Measurements from ENCODE around the gene RBM15. TPM values are rescaled to one million over a fixed set of nuclear protein-coding genes. Genes with fewer than 3 reads are reported as not detected.

RBM15 gene
- 31.4 and 35.9 TPM in 2 replicates for total RNA-seq (2022)
- Bru-seq, nascent RNA = percentile 95 among the genes with signal in this experiment
- percentile 92 among the genes with signal in this experiment for BruChase-seq, experiment 1, labeled RNA remaining after a 6-hour chase
- percentile 99 among the genes with signal in this experiment for BruChase-seq, experiment 2, labeled RNA remaining after a 2-hour chase
- long read RNA-seq, full-length matches to known transcripts = 41 of 50 reads
- long read RNA-seq, partial matches to known transcripts = 0 of 50 reads
- long read RNA-seq, other reads (novel, unspliced or antisense) = 9 of 50 reads

DNA sequence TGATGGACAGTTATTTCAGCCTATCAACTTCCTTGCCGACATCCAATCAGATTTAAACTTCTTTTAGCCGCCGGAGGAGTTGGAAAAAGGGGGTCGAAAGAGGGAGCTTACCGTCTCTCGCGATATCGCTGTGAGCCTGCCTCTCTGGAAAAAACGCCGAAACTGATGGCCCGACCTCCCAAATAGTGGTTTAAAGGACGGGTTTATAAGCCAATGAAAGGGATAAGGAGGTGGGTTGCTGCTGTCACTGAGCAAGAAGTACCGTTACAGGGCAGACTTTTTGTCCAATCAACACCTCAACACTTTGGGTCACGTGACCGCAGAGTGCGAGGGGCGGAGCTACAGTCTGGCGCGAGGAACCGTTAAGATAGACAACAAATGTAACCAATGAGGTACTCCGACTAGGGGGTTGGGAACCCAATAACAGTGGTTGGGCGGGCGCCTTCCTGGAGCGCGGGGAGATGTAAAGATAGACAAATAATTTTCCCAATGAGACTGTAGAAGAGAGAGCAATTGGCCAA lies at the start of gene RBM15:
TSS of gene RBM15 (plus strand) at position 492 of the 521 bp plus-strand sequence. CDS start at position 521, 29 bp downstream.
- H3K36me3 Mint-ChIP-seq (ENCODE audit: insufficient read depth, unreplicated experiment) = peaks cover 32% of the 10 kb centered on the region
- no TSS peak for BruUV-seq (replicated peaks)
- H3K4me1 Mint-ChIP-seq (ENCODE audit: insufficient read depth, unreplicated experiment) = peaks cover 39% of the 10 kb centered on the region
- ChIA-PET CTCF (interaction anchor here (0.6 to 7.1 kb wide), 15 partner anchors 10 to 291 kb away, joined by 3 to 46 read pairs (median 7); partner anchors contain the start of gene SLC16A4), POLR2A (interaction anchor here (0.7 to 6.4 kb wide), 32 partner anchors 10 to 336 kb away, joined by 3 to 114 read pairs (median 5); partner anchors contain the start of genes KCNC4, LAMTOR5, SLC16A4 and STRIP1)
- H3K9me3 Mint-ChIP-seq (ENCODE audit: unreplicated experiment) = no peaks in the 10 kb centered on the region
- intact Hi-C loops (cut with micrococcal nuclease) = loop anchor here (1.0 to 5.0 kb wide), 3 partner anchors 53 to 158 kb away; partner anchors contain the start of gene SLC16A4
- H3K4me3 Mint-ChIP-seq (ENCODE audit: unreplicated experiment) = no peak within 1 kb of the TSS
- no peaks in the 10 kb centered on the region for H3K27me3 Mint-ChIP-seq (ENCODE audit: insufficient read depth, unreplicated experiment)
- DNase-seq (ENCODE audit: unreplicated experiment) = peak; percentile 100
- TF ChIP-seq, protein P1, sequence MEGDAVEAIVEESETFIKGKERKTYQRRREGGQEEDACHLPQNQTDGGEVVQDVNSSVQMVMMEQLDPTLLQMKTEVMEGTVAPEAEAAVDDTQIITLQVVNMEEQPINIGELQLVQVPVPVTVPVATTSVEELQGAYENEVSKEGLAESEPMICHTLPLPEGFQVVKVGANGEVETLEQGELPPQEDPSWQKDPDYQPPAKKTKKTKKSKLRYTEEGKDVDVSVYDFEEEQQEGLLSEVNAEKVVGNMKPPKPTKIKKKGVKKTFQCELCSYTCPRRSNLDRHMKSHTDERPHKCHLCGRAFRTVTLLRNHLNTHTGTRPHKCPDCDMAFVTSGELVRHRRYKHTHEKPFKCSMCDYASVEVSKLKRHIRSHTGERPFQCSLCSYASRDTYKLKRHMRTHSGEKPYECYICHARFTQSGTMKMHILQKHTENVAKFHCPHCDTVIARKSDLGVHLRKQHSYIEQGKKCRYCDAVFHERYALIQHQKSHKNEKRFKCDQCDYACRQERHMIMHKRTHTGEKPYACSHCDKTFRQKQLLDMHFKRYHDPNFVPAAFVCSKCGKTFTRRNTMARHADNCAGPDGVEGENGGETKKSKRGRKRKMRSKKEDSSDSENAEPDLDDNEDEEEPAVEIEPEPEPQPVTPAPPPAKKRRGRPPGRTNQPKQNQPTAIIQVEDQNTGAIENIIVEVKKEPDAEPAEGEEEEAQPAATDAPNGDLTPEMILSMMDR (IDR thresholded peaks at IDR 0.05; ENCODE audit: unreplicated experiment) = no peak
- no peak within 1 kb of the TSS for H3K27ac Mint-ChIP-seq (ENCODE audit: low read depth, unreplicated experiment)

DNA sequence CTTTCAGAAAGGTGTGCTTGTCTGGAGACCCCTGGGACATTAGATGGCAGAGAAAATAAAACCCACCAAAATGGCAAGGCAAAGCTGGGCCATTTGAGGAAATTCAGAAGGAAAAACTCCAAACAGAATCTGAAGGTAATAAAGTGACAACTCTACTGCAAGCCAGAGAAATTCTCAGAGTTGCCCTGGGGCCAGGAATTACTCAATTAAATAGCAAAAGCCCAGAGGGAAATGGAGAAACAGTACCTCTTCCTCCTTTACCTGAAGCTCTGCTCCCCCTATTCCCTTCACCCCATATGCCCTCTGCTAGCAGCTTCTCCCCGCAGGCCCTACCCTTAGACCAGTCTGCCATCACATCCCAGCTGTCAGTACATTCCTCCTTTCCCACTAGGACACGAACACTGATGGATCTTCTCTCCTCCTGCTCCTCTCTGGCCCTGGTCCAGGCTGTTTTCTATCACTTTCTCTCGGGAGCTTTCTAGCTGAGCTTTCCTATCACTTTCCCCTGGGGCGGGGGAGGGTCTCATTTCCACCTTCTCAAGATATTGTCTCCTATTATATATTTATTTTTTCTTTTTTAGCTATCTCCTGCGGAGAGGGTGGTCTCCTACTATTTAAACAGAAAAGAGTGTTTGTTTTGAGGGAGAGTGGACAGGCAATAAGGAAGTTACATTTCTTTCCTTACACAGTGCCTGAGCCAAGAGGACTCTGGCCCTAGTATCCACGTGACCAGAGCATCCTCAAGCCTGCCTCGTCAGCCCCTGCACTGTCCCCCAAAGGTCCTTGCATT lies 47.7 kb upstream of the RBM15 start:
- H3K9me3 Mint-ChIP-seq (ENCODE audit: unreplicated experiment) = no peaks in the 10 kb centered on the region
- BruUV-seq (replicated peaks) = no TSS peak
- TF ChIP-seq, protein P1 (IDR thresholded peaks at IDR 0.05; ENCODE audit: unreplicated experiment) = no peak
- no peaks in the 10 kb centered on the region for H3K27me3 Mint-ChIP-seq (ENCODE audit: insufficient read depth, unreplicated experiment)
- intact Hi-C loops (cut with micrococcal nuclease) = no loop called here
- no peak for DNase-seq (ENCODE audit: unreplicated experiment)
- no peaks in the 10 kb centered on the region for H3K36me3 Mint-ChIP-seq (ENCODE audit: insufficient read depth, unreplicated experiment)
- peaks cover 19% of the 10 kb centered on the region for H3K4me1 Mint-ChIP-seq (ENCODE audit: insufficient read depth, unreplicated experiment)
- CTCF ChIA-PET = interaction anchor here (0.7 to 5.0 kb wide), 14 partner anchors 9 to 474 kb away, joined by 3 to 38 read pairs (median 6); partner anchors contain the start of gene KCNC4
- no peak overlapping the region for H3K4me3 Mint-ChIP-seq (ENCODE audit: unreplicated experiment)
- POLR2A ChIA-PET = interaction anchor here (0.7 to 1.0 kb wide), 2 partner anchors 14 to 19 kb away, joined by 3 read pairs; no protein-coding TSS in a partner anchor
- no peak overlapping the region for H3K27ac Mint-ChIP-seq (ENCODE audit: low read depth, unreplicated experiment)

DNA sequence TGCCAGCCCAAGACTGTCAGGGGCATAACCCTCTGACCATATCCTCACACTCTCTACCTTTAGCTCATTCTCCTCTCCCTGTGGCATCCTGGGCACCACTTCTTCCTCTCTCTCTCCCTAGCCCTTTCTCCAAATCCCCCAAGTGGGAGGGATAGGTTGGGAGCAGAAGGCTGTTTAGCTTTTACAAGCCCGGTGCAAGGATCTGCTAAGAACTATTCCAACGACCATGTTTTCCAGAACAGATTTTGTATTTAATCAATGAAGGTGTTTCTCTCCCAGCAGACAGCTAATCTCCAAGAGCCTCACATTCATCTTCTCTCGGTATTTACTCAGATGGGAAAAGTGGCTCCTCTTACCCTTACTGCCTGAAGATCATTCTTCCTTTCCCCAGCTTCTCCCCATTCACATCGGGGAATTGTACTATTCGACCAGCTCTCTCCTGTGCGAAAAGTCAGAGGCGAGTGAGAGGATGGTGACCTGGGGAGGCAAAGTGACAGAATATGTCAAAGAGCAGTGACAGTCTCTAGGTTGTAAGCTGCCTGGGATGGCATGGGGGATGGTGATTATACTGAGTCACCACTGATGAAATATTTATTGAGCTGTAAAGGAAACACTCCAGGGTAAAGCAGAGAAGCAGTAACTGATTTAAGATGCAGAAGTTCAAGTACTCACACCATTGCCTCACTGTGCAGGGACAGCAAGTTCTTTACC lies 47.0 kb upstream of the RBM15 start:
- H3K27me3 Mint-ChIP-seq (ENCODE audit: insufficient read depth, unreplicated experiment) = no peaks in the 10 kb centered on the region
- no TSS peak for BruUV-seq (replicated peaks)
- no peak overlapping the region for H3K27ac Mint-ChIP-seq (ENCODE audit: low read depth, unreplicated experiment)
- POLR2A ChIA-PET = no interaction called here
- no peak overlapping the region for H3K4me3 Mint-ChIP-seq (ENCODE audit: unreplicated experiment)
- CTCF ChIA-PET = interaction anchor here (0.8 to 5.0 kb wide), 13 partner anchors 9 to 491 kb away, joined by 3 to 38 read pairs (median 5); partner anchors contain the start of gene KCNC4
- H3K36me3 Mint-ChIP-seq (ENCODE audit: insufficient read depth, unreplicated experiment) = no peaks in the 10 kb centered on the region
- intact Hi-C loops (cut with micrococcal nuclease) = no loop called here
- DNase-seq (ENCODE audit: unreplicated experiment) = peak; percentile 36
- TF ChIP-seq, protein P1 (IDR thresholded peaks at IDR 0.05; ENCODE audit: unreplicated experiment) = no peak
- no peaks in the 10 kb centered on the region for H3K9me3 Mint-ChIP-seq (ENCODE audit: unreplicated experiment)
- H3K4me1 Mint-ChIP-seq (ENCODE audit: insufficient read depth, unreplicated experiment) = peaks cover 19% of the 10 kb centered on the region
